Stimulated activated CD8-positive, alpha-beta memory T cell treated with anti-CD3 and anti-CD28 coated beads, Interleukin-15, amount 100 ng/mL, for 4 hours (primary cell): ENCODE data around the gene SP140.
A peak's percentile ranks its signal among the peaks of the same experiment; 100 is the strongest.
"Not testable (repeated sequence)": the region's sequence is repeated elsewhere in the genome, so short reads cannot be mapped to it uniquely, and the experiment has no call there.

Experiments
- DNase-seq, 2 donors: peaks; one replicate each; pipeline ENCODE4 v3.0.0-alpha.2; 2020; ENCODE audit warnings: low read depth in 2 of 2

SP140 gene

DNA sequence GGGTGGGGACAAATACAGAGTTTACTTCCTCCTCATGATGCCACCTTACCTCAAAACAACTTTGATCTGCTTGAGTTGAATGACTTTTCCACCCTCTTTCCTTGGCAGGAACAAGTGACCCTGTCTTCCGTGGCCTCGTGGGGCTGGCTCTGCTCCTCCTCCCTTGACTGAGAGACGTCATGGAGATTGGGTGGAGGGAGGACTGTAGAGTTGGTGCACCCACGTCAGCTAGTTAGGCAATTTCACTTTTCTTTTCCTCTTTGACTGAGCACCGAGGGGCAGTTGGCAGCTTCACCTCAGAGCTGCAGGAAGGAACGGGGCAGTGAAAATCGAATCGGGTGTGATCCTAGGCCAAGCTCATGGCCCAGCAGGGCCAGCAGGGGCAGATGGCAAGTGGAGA is at the start of gene SP140:
Gene SP140, plus strand, starts transcription at position 251 of the 400 bp plus-strand sequence. Its CDS starts 109 bp downstream, at position 360.
- peak; percentile 53 to 77 for DNase-seq

DNA sequence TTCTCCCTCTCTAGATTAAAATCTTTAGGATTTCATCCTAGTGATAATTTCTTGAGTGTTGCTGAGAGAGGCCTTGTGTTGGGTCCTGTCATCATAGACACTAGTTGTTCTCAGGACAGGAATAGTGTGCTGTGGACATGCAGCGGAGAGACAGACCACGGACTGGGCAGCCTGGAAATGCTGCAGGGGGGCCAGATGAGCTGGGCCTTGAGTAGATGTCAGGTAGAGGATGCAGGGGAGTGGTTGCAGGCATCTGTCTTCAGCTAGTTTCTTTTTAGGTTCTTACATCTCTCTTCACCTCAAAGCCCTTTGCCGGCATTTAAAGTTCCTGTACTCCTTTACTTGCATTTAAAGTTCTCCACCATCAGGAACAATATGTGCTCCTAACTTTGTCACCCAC is 48.5 kb upstream of the SP140 start:
- DNase-seq = no peak

DNA sequence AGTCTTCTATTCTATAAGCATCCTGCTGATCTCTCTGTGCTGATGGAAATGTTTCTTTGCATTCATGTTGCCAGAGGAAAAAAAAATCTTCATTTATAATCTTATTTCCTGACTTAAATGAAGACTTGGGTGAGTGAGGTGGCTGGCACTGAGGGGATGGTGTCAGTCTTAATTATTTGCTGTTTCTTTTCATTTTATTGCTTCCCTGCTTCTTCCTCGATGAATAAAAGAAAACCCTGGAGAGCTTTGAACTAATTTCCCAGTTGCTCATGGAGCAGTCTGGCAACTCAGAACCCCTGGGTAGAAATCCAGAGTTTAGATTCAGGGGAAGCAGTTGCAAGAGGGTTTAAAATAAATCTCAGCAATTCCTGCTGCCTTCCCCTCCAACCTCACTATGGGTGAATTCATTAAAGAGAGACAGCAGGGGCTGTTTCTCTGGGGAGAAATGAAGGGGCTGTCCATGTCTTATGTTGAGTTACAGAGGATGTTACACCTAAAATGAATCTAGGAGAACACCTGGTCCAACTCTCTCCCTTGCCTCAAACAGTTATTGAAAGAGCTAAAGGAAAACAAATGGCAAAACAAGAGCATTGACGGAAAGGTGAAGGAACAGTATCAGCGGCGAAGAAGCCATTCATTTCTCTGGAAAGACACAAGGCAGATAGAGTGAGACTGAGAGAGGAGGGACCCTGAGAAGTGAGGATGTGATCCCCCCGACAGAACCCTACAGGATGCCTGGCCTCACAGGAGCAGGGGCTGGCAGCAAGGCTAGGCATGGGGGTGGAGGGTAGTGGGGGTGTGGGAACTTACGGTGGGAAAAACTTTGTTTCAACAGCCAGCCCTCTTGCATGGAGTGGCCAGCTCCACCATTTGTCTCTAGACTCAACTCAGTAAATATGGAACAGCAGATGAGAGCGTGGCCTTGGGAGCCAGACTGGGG is 46.7 kb upstream of the SP140 start:
- no peak for DNase-seq

DNA sequence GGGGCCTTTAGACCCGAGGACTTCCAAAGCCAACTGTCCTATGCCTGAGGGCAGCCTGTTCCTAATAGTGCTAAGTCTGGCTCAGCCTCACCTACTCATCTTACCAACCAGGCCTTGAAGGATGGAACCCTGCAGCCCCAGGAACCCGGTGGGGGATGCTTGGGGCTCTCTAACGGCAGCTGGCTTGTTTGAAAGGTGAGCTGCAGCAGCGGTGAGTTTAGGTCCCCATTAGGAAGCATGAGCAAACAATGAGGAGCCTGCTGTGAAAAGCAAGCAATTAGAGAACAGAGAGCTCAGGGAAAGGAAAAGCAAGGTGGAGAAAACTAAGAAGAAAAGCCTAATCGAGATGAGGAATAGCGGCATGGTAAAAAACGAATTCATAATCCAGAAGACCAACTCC is 45.6 kb upstream of the SP140 start:
- no peak for DNase-seq

DNA sequence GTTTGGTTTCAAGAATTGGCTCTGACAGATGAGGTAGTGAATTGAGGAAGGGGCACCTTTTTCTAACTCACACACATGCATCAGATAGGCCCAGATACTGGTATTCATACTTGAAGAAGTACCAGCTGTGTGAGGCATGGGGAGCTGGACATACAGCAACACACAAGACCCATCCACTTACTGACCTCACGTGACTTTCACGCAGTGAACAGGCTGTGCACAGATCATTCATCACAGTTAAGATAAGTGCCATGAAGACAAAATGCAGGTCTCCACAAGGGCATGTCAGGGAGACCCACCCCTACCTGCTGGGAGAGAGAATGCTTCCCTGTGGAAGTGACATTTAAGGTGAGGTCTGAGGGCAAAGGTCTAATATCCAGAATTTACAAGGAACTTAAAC is 44.3 kb upstream of the SP140 start:
- no peak for DNase-seq

DNA sequence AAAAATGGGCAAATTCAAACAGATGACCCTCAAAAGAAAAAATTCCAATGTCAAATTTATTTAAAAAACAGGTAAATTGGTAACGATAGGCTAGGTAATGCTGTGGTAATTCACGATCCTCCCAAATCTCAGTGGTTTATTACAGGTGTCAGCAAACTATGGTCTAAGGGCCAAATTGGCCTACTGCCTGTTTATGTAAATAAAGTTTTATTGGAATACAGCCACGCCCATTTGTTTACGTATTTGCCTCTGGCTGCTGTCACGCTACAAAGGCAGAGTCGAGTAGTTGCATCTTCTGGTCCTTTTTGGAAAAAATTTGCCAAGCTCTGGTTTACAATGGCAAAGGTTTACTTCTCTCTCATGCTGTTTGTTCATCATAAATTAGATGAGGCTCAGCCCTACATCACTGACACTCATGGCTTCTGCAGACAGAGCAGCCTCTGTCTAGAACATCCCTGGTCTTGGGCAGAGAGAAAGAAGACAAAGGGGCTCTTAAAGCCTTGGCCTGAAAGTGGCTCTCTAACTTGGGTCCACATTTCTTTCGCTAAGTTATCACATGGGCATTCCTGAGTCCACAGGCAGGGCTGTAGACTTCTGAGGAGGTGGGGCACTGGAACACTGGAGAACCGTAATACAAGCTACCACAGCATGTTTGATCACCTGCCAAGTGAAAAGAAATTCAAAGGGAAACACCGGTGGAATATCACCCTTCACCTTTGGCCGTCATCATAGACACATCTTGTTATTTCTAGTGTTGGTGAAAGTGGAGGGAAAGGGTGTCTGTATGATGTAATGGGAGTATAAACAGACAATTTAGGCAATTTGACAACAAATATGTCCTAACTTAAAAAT is 40.6 kb upstream of the SP140 start:
- DNase-seq = no peak

DNA sequence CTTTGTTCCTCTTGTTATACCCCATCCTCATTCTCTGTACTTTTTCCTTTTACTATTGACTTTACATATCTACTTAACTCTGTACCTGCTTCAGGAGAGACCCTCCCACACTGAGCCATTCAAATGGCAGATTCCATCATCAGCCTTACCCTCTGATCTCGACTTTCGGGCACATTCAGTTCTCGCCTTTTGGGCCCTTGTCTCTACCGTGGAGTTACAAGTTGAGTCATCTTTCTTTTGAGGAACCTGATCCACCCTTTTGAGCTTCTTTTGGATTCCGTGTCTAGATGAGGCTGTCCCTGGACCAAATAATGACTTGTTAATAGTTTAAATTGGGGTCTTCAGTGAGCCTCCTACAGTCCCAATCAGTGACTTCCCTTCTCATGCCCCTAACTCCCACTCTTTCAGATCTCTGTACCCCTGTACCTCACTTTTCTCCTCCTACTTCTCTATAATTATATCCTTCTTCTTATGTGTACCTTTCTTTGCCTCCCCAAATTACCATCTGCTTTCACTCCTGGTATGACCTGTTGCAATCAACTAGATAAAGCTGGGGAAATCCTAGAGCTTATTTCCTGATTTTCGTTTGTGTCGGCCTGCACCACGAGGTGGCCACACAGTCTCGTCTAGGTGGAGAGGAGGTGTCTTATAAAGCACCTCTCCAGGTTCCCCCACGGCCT is 23.0 kb upstream of the SP140 start:
- DNase-seq = no peak

DNA sequence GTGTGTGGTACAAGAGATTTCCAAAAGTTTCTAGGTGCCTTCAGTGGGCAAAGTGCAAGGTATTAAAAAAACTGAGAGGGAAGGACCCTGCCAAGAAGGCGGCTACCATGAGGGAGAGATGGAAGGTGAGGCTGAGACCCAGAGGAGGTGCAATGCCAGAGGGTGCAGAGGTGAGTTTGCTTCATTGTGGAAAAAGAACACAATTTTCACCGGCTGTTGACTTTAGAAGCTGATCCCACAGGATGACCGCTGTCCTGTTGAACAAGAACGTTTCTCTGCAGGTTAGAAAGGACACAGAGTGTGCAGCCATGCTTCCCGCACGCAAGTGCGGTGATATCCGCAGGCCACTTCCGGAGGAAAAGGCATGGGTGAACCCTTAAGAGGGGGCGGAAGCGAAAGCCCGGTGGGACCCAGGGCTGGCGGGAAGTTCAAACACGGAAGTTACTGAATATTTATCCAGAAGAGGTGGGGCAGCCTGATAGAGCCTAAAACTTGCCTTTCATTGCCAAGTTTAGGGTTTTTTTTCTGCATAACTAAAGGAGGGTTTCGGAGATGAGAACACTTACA is 22.3 kb upstream of the SP140 start:
- no peak for DNase-seq

DNA sequence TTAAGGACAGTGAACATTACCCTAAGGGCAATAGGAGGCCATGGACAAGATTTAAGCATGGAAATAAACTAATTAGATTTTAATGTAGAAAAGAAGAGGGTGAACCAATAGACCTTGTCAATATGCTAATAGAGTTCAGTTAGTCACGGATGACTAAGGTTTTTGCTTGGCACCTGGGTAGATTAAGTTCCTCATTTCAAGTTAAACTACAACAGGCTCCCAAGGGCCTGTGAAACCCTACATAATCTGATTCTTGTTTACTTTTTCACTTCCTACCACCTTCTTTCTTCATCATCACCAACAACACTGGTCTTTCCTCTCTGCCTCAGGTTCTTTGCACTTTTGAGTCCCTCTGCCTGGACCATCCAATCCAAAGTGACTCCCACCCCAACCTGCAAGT is 20.5 kb upstream of the SP140 start:
- no peak for DNase-seq

DNA sequence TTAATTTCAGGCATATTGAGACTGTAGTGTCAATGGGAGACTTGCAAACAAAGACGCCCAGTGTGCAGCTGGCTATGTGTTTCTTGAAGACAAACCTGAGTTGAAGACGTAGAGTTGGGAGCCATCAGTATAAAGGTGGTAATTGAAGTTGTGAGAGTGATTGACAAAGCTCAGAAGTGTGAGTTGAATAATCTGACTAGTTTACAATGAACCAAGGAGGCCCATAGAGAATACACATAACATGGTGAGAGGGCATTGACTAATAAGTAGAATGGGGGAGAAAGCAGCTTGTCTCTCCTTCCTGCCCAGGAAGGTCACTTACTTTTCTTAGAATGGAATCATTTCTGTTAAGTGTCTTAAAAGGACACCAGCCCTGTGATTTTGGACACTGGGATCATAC is 19.8 kb upstream of the SP140 start:
- no peak for DNase-seq

DNA sequence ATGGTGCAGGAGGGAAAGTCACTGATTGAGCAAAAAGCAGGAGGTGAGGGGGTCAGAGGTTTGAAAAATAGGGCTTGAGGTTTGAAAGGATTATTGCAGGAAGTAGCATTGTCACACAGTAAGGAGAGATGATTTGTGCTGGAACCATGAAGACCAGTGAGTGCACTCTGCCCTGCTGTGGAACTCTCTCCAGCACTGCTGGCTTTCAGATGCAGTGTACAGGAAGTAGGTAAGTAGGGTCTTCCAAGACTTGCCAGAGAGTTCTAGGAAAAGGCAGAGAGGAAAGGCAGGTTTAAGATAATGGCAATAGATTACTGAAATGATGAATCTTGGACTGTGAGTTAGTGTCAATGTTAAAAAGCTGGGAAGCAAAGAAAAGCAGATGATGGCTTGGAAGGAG is 17.0 kb upstream of the SP140 start:
- no peak for DNase-seq

DNA sequence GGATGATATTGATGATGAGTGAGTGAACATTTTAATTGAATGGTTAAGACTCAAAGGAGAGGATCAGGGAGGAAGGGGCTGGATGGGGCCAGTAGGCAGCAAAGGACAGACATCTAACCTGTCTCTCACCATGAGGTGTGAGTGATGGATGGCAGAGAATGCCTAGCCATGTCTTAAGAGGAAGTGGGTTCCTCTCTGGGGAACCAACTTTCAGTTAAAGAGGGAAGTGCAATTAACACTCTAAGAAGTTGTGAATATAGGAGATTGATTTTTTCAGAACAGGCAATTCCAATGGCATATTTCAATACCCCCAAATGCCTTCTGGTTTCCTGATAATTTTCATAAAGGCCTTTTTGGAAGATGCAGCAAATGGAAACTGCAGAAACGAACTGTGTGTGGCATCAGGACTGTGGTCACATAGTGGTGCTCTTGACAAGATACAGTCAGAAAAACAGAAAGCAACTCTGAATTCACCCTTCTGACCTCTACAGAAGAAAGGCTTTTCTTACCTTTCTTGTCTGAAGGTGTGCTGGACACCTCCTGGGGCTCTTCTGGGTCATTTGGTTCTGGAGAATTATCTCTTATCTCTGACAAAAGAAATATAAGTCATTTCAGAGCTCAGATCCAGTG is 16.0 kb upstream of the SP140 start:
- DNase-seq = no peak

DNA sequence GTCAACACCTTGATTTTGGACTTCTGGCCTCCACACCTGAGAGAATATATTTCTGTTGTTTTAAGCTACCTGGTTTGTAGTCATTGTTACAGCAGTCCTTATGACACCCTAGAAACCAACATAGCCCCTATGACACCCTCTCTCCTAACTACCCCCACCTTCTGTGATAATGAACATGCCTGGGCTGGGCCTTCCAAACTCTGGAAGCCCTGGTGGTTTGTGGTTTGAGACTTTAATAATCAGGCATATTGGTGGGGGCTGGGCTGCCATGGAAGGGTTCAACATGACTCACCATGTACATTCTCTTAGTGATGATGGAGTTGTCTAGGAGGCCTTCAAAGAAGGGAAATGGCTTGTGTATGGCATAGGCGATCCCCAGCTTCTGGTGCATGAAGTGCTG is 9.0 kb upstream of the SP140 start:
- DNase-seq = no peak

DNA sequence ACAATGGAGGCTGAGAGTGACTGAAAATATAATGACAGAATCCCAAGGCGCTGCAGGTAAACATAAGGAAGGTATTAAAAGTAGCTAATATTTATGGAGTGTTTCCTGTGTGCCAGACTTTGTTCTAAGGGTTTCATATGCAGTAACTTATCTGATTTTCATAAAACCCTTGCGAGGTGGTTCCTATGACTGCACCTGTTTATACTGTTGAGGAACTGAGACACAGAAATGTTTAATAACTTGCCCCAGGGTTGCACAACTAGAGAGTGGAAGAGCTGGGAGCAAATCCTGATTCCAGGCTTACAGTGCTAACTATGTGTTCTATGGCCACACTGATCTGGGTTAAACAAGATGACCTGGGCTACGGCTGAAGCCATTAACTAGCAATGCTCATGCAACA is 8.1 kb upstream of the SP140 start:
- no peak for DNase-seq

DNA sequence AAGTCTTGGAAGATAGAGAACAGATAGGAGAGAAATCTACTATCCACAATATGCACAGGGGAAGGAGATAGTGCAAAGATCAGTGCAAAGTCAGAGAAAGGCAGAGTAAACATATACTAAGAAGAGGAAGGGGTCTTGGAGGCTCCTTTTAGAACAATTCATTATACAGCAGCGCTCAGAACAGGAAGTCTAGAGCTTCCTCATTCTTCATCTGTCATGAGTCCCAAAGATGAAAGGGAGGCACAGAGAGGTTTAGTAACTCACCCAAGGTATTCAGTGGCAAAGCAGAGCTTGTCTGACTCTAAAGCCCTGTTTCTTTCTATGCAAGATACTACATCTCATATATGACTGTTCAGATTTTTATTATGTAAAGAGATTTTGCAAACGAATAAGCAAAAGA is 7.1 kb upstream of the SP140 start:
- DNase-seq = no peak

DNA sequence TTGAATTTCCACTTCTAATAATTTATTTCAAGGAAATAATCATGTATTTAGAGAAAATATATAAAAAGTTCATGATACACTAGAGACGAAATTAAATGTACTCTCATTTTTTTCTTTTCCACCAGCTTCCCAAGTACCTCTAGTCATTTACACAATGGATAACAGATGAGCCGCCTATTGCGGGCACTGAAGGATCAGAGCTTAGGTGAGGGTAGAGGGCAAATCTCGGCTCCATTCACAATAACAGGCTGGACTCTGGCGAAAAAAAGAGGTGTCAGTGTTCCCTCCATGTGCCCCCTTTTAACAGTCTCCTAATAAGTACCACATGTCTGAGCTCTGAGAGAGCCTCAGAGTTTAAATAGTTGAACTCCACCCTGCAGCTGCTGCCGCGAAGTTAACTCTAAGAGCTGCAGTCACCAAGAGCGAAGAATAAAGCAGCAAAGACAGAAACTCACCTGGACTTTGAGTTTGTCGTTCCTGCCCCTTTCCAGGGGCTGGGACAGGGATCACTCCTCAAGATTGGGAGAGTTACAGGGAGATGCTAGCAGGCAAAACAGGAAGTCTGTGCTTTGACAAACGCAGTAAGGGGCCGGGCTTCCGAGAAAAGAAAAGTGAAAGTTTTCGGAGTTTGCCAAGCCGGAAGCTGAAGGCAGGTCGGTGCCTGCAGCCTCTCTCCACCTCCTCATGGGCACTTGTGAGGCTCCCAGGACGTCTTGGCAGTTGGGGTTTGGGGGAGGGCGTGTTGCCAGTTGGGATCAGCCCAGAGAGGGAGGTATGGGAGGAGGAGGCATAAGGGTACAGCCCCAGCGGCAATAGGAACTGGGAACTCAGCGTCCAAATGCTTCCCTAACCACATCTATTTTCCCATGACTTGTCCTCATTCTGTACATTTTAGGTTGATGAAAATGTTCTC is 5.9 kb upstream of the SP140 start, which contains the start of gene SP110:
Gene SP110, minus strand, starts transcription at position 566 of the 913 bp plus-strand sequence. CDS start 3,057 bp downstream, outside the sequence.
- peak; percentile 52 to 72 for DNase-seq

DNA sequence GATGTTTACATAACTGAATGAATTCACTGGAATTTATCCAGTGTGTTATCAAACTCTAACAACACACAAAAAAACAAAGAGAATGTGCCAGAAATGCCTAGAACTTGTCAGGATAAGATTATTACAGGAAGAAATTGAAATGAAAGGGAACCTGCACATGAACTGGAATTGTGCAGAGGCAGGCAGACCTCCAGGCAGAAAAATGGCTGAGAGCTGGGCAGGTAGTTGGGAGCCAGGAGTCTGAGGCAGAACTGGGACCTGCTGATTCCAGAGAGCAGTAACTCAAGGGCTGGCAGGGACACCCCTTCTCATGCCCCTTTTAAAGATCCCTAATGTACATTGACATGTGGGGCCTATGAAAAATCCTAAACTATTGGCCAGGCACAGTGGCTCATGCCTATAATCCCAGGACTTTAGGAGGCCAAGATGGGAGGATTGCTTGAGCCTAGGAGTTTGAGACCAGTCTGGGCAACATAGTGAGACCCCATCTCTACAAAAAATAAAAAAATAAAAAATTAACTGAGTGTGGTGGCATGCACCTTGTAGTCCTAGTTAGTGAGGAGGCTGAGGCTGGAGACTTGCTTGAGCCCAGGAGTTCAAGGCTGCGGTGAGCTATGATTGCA is 5.1 kb upstream of the SP140 start:
- no peak for DNase-seq

DNA sequence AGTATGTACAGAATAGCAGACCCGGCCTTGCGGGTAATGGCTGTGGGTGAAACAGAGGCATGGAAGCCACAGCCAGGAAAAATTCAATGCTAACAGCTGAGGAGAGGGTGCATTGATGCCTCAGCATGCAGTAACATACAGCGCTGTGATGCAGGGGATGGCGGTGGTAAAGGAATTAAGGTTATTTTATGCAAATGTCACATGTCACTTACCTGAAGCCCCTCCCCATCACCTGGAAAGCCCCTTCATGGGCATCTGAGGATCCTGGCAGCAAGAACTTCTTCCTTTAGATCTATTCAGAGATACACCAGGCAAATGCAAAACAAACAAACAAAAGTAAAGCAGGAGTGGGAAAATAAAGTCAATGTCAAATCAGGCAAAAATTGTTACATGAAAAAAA is 4.0 kb upstream of the SP140 start:
- no peak for DNase-seq

DNA sequence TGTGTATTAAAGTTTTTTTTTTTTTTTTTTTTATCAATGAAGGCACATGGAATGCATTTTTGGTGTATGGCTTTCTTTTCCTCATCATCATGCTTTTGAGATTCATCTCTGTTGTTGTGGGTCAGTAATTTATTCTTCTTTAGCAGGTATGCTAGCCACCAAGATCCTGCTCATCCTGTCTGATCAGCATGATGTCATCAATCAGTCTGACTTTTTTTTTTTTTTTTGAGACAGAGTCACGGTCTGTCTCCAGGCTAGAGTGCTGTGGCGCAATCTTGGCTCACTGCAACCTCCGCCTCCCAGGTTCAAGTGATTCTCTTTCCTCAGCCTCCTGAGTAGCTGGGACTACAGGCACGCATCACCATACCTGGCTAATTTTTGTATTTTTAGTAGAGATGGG is 2.7 kb upstream of the SP140 start:
- not testable (repeated sequence) for DNase-seq

DNA sequence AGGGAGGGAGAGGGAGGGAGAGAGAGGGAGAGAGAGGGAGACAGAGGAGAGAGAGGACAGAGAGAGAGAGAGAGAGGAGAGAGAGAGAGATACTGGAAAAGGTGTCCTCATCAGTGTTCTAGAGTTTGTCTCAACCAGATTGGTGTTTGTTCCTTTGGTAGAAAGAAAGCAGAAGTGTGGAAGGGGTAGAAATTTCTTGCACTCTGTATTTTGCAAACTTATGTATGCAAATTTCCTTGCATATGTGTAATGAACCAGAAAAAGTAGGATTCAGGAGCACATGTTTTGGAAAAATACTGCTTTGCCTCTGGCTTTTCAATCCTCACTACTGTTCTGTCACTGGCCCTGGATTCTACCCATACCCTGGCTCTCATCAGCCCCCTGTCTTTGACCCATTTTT is 1.1 kb upstream of the SP140 start:
- no peak for DNase-seq
